GM21717 (cell line): ENCODE data around the gene TRHDE.

Experiments
- ATAC-seq: cut with Tn5 transposase; IDR thresholded peaks from one replicate; pipeline ENCODE4 v1.9.1; 2021; ENCODE audit warnings: mild to moderate bottlenecking, moderate library complexity; ENCODE audit not compliant: unreplicated experiment

TRHDE gene, protein sequence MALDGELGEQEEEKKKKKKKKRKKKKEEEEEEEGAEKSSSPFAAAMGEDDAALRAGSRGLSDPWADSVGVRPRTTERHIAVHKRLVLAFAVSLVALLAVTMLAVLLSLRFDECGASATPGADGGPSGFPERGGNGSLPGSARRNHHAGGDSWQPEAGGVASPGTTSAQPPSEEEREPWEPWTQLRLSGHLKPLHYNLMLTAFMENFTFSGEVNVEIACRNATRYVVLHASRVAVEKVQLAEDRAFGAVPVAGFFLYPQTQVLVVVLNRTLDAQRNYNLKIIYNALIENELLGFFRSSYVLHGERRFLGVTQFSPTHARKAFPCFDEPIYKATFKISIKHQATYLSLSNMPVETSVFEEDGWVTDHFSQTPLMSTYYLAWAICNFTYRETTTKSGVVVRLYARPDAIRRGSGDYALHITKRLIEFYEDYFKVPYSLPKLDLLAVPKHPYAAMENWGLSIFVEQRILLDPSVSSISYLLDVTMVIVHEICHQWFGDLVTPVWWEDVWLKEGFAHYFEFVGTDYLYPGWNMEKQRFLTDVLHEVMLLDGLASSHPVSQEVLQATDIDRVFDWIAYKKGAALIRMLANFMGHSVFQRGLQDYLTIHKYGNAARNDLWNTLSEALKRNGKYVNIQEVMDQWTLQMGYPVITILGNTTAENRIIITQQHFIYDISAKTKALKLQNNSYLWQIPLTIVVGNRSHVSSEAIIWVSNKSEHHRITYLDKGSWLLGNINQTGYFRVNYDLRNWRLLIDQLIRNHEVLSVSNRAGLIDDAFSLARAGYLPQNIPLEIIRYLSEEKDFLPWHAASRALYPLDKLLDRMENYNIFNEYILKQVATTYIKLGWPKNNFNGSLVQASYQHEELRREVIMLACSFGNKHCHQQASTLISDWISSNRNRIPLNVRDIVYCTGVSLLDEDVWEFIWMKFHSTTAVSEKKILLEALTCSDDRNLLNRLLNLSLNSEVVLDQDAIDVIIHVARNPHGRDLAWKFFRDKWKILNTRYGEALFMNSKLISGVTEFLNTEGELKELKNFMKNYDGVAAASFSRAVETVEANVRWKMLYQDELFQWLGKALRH

DNA sequence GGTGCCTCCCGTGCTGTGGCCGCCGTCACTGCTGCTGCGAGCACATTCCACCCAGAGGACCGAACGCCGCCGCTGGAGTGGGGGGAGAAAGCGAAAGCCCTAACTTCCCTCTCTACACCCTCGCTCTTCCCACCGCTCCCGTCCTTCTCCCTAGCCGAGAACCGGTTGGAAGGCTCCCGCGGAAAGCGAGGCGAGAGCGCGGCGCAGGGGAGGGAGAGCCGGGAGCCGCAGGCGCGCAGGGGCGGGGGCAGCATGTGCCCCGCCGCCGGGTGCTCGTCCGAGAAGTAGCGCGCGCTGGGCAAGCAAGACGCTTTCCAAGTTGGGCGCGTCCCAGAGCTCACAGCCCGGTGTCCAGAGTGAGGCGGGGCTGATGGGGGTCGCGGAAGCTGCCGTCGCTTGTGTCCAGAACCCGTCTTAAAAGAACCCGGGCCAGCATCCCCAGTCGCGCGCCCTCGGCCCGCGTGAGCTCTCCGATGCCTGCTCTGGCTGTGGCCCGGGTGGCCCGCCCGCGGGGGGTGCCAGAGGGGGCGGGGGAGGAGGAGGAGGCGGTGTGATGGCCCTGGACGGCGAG, at the start of gene TRHDE:
TSS of gene TRHDE (plus strand) at position 280 of the 571 bp plus-strand sequence. CDS start at position 554, 274 bp downstream.
- no peak for ATAC-seq

DNA sequence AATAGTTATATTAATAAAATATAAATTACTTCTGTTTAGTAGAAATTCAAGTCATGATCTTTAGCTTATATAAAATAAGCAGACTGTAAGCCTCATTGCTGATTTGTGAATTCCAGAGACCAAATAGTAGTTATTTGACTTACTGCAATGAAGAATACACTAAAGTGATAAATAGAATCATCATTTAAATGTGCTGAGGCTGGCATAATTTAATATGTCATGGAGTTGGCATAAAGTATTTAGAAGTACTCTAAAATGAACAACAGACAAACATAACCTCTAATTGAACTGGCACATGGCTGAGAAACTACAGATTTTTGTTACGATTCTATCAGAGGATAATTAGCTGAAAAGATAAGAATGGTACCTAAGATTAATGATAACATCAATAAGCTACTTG, 45.7 kb upstream of the TRHDE start:
- no peak for ATAC-seq

DNA sequence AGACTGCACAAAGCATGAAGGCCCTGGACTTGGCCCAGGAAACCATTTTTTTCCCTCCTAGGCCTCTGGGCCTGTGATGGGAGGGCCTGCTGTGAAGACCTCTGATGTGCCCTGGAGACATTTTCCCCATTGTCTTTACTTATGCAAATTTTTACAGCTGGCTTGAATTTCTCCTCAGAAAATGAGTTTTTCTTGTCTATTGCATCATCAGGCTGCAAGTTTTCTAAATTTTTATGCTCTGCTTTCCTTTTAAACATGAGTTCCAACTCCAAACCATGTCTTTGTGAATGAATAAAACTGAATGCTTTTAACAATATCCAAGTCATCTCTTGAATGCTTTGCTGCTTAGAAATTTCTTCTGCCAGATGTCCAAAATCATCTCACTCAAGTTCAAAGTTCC, 43.7 kb upstream of the TRHDE start:
- ATAC-seq, result no peak

DNA sequence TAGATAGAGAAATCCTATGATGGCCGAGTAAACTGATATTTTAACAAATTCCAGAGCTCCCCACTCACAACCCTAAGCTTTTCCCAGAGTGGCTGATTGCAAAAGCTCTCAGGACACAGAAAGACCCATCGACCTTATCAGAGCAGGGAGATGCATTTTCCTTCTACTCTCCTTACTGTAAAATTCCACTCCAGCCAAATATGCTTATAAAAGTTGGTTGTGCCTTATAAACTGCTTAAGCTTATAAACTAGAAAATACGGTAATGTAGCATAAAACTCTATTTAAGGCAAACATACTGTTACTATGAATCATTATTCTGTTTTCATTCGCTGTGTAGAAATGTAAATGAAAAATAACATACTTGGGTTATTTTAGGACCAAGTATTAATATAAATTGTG, 41.6 kb upstream of the TRHDE start:
- ATAC-seq, result no peak

DNA sequence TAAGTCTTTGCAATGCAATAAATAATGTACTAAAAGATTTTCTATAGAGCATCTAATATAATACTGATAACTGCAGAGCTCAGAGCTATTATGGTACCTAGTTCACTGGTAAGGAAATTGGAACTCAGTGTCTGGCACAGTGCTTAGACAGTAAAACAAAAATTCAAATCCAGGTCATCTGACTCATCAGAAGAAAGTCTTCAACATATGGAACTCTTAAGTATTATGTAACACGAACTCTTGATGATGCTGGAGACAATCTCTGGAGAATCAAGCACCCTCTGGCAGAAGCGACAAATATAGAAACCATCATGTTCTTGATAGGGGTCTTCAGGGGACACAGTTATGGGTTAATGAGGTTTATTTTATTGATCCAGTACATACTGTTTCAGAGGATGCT, 37.3 kb upstream of the TRHDE start:
- ATAC-seq, result no peak

DNA sequence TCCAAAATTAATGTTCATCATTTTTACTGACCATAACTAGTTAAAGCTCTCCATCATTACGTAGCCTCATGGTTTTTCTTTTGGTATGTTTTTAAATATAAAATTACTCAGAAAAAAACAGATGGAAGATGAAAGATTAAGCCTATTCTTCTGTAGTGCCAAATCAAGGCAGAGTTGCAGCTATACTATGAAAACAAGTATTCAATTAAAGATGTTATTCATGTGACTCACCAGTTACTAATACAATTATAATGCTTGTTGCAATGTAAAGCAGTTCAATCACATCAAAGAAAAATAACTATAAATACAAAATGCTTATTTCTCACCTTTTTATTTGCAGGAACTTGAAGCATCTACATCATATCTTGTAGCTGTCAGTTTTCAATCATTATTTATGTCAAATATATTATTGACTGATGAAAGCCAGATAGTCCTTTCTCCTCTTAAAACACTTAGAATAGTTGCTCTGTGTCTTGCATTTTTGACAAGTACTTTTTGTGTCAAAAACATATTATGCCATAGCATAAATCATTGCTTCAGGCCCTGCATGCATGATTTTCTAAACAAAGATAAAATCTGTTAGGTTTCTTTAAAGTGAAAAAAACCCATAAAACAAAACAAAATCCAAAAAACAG, 36.0 kb upstream of the TRHDE start:
- ATAC-seq, result no peak

DNA sequence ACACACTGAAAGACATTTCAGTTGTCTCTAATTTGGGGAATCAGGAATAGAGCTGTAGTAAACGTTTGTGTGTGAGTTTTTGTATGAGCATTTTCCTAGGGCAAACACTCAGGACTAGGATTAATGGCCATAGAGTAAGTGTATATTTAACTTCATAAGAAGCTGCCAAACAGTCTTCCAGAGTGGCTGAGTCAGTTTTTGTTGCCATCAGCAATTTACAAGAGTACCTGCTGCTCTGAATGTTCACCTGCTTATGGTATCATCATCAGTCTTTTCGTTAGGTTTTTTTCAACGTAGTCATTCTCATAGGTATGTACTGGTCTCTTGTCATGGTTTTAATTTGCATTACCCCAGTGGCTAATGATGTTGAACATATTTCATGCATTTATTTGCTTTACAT, 30.6 kb upstream of the TRHDE start:
- ATAC-seq, result no peak

DNA sequence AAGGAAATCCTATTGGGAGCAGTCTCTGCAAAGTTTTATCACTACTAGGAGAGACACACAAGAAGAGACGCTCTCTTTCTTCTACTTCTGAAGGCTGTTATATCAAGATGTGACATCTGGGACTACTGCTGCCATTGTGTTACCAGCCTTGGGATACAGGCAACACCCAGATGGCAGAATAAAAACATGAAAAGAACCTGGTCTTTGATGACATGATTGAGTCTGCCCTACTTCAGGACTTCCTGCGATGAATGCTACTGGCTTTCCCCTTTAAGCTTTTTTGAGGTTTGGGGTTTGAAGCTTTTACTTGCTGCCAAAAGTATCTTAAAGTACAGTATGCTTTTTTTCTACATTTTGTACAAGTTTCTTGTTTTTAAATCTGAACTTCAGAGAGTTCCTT, 29.2 kb upstream of the TRHDE start:
- ATAC-seq, result no peak

DNA sequence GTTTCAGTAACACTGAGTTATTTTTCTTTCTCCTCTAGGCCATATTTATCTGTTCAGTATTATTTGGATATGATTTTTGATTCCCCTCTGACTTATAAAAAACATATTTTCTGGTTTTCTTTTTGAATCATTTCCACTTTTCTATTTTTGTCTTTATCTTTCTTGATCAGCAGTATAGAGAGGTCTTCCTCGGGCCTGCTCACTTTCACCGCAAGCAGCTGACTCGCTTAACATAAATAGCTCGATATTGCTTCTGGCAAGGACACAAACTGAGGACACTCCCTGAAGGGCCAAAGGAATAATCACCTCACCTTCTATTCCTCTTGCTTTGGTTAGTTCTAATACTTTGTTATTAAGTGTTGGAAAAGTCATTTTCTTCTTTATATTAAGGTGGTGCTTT, 25.8 kb upstream of the TRHDE start:
- ATAC-seq, result no peak

DNA sequence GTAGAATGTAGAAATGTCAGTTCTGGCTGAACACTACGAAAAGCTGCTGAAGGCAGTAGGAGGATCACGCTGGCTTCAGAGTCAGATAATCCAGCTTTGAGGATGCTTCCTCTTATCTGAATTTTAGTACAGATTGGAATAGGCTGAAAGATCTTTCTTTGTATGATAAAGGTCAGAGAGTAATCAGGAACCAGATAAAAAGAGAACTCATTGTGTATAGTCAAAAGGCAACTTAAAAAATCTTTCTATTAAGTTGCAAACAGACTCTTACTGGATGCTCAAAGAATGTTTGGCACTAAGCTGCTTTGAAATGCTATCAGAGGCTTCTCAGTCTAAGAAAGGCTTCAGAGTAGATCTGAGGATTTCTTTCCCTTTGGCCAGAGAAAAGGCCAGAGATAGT, 21.8 kb upstream of the TRHDE start:
- ATAC-seq, result no peak

DNA sequence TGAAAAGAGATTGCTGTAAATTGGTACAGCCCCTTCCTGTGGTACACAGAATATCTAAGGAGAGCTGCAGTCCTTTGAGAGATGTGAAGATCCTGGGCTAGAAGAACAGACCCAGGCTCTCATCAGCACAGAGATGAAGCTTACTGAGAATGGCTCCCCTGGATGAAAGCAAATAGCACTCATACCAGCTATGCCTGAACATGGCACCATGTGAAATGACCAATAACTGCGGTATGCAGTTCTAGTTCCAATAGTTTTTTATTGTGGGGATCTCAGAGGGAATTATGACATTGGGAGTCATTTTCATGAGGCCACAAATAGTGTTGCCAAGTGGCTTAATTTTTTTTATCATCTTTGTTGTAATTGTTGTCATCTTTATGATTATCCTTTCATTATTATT, 15.4 kb upstream of the TRHDE start:
- no peak for ATAC-seq

DNA sequence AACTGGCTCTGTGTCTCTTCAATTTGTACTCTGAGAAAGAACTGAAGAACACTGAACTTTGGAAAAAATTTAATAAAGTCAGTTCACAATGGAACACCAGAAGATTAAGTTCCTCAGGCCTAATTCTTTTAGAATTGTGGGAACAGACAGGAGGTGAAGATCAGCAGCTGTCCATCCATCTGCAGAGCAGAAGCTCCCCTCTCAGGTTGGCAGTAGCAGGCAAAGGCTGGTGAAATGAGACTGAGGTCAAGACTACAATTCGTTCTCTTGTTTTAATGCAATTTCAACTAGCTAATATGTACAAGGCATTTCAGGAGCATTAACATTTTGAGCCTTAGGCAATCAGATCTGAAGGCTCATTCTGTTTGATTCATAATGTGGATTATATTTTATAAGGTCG, 10.3 kb upstream of the TRHDE start:
- no peak for ATAC-seq

DNA sequence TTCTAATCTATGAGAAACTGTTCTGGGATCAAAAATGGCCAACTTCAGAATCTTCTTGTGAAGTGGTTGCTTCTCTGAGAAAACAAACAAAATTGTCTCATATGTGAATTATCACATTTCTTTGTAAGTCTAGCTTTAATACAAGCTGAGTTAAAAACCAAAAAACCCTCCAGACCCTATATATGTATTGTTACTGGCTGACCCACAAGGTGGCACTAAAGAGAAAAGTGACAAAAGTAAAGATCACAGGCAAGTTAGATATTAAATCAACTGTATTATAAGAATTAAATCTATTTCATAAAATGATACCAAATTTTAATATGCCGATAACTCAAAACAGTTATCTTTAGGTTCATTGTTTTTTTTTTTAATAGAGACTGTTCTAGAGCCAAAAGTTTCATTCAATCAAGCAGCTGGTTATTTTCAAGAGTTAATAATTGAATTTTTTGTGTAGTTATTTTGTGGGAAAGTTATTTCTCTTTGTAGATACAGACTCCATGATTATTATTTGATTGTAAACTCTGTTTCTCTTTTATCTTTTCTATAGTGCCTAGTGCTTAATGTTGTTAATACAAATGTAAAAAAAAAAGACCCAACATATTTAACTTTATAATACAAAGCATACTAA, 7.5 kb upstream of the TRHDE start:
- ATAC-seq, result no peak

DNA sequence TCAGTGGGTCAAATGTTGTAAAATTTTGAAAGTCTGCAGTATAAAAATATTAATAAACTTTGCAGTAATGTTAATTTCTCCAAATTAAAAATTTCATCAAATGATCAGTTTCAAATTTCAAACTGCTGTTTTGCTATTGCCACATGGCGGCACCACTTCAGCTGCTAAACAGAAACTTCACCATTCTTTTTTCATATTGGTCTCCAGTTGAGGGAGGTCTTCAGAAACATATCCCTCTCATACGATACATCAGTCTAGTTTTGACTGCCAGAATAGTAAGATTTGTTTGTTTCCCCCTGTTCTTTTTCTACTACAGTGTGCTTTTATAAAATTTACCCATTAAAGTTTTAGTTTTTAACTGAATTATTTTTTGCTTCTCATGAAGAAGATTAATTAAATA, 4.2 kb upstream of the TRHDE start:
- no peak for ATAC-seq

DNA sequence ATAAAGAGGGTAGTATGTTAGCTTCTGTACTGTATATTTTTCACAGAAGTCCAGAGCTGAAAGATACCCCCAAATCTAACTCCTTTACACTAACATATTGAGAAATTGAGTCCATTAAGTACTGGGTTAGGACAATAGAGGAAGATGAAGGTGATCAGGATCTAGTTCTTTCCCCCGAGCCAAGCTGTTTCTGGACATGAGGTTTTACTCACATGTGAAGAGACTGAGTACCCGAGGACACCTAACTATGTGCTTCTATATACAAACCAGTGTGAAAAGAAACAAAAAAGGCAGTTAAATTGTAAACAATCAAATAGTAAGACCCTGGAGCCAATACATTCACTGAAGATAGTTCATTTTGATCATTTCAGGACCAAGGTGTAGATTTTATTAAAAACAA, 3.8 kb upstream of the TRHDE start:
- no peak for ATAC-seq

DNA sequence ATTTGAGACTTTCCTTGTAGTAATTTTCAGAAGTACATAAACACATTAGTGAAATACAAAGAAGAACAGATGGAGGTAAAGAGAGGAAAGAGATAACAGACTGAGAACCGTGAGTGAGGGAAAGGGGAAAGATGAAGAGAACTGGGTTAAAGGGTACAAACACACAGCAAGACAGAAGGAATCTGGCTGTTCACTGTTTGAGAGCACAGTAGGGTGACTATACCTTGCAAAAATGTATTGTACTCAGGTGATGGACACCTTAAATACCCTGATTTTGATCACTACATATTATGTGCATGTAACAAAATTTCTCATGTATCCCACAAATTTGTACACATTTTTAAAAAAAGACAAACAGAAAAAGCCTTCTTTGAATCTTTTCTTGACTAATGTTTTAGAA, 2.7 kb upstream of the TRHDE start:
- no peak for ATAC-seq

DNA sequence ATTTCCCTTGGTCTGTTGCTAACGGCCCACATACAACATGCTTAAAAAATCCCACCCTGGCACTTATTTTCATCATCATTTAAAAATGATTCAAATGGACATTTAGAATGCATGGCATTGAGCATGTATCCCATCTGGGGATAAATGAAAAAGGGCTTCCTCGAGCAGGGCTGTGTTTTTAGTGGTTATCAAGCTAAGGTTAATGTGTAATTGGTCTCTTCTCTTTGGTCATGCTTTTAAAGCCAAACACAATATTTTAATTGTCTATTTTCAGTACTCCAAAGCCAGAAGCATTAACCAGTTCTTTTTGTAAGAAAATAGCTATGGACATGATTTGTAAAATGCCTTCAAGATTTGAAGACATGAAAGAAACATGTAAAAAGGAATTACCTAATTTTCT, 1.9 kb upstream of the TRHDE start:
- ATAC-seq, result no peak

DNA sequence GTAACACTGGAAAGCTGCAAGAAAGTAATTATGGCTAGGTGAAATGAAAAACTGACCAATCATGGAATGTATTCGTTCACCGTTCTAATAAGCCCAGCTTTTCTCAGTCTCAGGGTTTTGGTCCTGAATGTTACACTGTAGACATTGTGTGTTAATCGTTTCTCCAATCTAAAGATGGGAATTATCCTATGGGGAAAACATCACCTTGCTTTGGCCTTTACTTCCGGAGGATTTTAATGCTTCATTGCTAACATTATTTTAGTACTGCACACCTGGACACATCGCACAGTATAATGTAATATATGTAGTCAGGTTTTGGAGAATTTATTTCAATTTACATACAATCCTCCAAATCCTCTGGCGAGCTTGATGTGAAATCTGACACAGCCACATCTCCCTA, 1.2 kb upstream of the TRHDE start:
- ATAC-seq, result no peak

DNA sequence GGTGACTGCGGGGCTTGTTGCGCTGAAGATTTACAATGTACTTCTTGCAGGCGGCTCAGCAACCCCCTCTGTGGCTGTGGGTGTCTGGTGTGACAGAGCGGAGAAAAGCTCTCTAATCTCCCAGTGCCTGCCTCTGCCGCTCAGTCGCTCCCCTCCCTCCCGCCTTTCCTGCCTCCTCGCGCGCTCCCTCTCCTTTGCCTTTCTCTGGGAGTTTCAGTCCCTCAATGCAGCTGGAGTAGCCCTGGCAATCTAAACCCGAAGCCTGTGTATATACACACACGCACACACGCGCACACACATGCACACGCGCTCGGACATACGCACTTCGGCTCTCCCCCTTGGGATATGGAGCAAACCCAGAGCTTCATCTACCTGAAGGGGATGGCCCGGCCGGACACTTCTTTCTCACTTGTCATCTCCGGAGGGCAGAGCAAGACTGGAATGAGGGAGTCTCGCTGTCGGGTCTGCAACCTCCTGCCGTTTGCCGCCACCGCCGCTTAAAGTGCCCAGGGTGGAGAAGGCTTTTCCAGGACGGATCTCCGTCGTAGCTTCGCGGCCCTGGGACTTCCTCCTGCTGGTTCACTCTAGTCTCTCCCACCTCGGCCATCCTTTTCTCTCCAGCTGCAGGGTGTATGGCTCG, 599 bp upstream of the TRHDE start:
- no peak for ATAC-seq
